DOHH2 (cell line): ENCODE measurements around the gene DHRS9.

ENCODE experiments used
- H3F3A ChIP-seq: fragments of 200-600 bp; sonication (generic), shearing (Covaris generic); 2 replicates; pipeline ENCODE4 v1.6.0; 2016; ENCODE audit warnings: antibody characterized with exemption, mild to moderate bottlenecking; ENCODE audit not compliant: control insufficient read depth, insufficient read depth
- H3K27ac ChIP-seq: fragments of 200-600 bp; sonication (generic); 2 replicates; pipeline ENCODE4 v1.5.1; 2014; ENCODE audit warnings: low read depth, mild to moderate bottlenecking, low read length, moderate library complexity
- H3K27me3 ChIP-seq: fragments of 200-600 bp; sonication (generic); 2 replicates; pipeline ENCODE4 v1.6.1; 2014; ENCODE audit warnings: mild to moderate bottlenecking, low read length, mixed read lengths; ENCODE audit not compliant: control insufficient read depth
- H3K36me3 ChIP-seq: fragments of 200-600 bp; sonication (generic); 2 replicates; pipeline ENCODE4 v1.6.1; 2014; ENCODE audit warnings: mild to moderate bottlenecking, low read length, moderate library complexity, mixed read lengths; ENCODE audit not compliant: control insufficient read depth
- H3K4me1 ChIP-seq: fragments of 200-600 bp; sonication (generic); 2 replicates; pipeline ENCODE4 v1.6.1; 2014; ENCODE audit warnings: mild to moderate bottlenecking, low read length, mixed read lengths; ENCODE audit not compliant: control insufficient read depth
- H3K4me2 ChIP-seq: fragments of 200-600 bp; sonication (generic); 2 replicates; pipeline ENCODE4 v1.6.0; 2014; ENCODE audit warnings: mild to moderate bottlenecking, low read length, moderate library complexity
- H3K4me3 ChIP-seq: fragments of 200-600 bp; sonication (generic); 2 replicates; pipeline ENCODE4 v1.5.1; 2014; ENCODE audit warnings: mild to moderate bottlenecking, low read length, mixed read lengths
- H3K79me2 ChIP-seq: fragments of 200-600 bp; sonication (generic); 2 replicates; pipeline ENCODE4 v1.6.1; 2014; ENCODE audit warnings: mild to moderate bottlenecking, low read length, mixed read lengths; ENCODE audit not compliant: control insufficient read depth
- H3K9me2 ChIP-seq: fragments of 200-600 bp; sonication (generic); replicated peaks from 2 replicates; pipeline ENCODE4 v1.6.1; 2014; ENCODE audit warnings: mild to moderate bottlenecking, low read length, mixed read lengths; ENCODE audit not compliant: control insufficient read depth
- H3K9me3 ChIP-seq: fragments of 200-600 bp; sonication (generic); 2 replicates; pipeline ENCODE4 v1.6.1; 2014; ENCODE audit warnings: antibody characterized with exemption, low read length, mixed read lengths; ENCODE audit not compliant: control insufficient read depth, insufficient read depth
- H4K20me1 ChIP-seq: fragments of 200-600 bp; sonication (generic); 2 replicates; pipeline ENCODE4 v1.6.0; 2014; ENCODE audit warnings: low read depth, mild to moderate bottlenecking, antibody characterized with exemption, low read length, moderate library complexity; ENCODE audit not compliant: control insufficient read depth, insufficient read depth
- CTCF ChIP-seq: fragments of 200-600 bp; sonication (generic); IDR thresholded peaks from one replicate; pipeline ENCODE4 v1.5.1; 2014; ENCODE audit warnings: antibody characterized with exemption, mild to moderate bottlenecking, low read depth, low read length; ENCODE audit not compliant: poor library complexity, severe bottlenecking
- EZH2phosphoT487 ChIP-seq: fragments of 200-600 bp; sonication (generic); IDR thresholded peaks from 2 replicates; pipeline ENCODE4 v1.6.1; 2017; ENCODE audit warnings: borderline replicate concordance, mild to moderate bottlenecking, antibody characterized with exemption, low read length, moderate library complexity, mixed read lengths

The DHRS9 gene

GRCh38 chr2:169069341-169069740, at the start of gene DHRS9:
TSS of gene DHRS9 (plus strand) at chr2:169069563. CDS start at chr2:169081582, 12,019 bp downstream.
- Histone ChIP-seq H3K9me3 (no peaks in the 10 kb centered on the region), H4K20me1 (no peaks in the 10 kb centered on the region), H3K4me1 (peaks cover 25% of the 10 kb centered on the region), H3K79me2 (no peaks in the 10 kb centered on the region), H3K36me3 (no peaks in the 10 kb centered on the region), H3K4me2 (no peak within 1 kb of the TSS), H3K27ac (no peak within 1 kb of the TSS), H3K27me3 (peaks cover 11% of the 10 kb centered on the region; the same call in 1 of the 2 replicates), H3K9me2 (no peaks in the 10 kb centered on the region), H3K4me3 (no peak within 1 kb of the TSS), H3F3A (peaks cover 11% of the 10 kb centered on the region)
- TF ChIP-seq CTCF (no peak), EZH2phosphoT487 (no peak)

DNA sequence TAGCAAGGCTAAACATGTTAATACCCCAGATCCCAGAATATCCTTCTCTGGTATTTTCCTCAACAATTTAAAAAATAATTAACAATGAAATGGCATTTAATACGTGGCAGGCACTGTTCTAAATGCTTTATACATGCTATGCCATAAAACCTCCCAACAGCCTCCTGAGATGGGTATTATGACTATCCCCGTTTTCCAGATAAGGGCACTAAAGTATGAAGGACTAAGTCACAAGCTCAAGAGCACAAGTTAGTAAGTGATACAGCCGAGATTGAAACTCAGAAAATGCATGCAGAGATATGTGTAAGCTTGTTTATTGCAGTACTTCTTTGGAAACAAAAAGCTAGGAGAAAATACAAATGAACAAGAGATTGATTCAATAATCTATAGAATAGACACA, 46.2 kb upstream of the DHRS9 start:
- no peak for TF ChIP-seq CTCF
- no peak for TF ChIP-seq EZH2phosphoT487

DNA sequence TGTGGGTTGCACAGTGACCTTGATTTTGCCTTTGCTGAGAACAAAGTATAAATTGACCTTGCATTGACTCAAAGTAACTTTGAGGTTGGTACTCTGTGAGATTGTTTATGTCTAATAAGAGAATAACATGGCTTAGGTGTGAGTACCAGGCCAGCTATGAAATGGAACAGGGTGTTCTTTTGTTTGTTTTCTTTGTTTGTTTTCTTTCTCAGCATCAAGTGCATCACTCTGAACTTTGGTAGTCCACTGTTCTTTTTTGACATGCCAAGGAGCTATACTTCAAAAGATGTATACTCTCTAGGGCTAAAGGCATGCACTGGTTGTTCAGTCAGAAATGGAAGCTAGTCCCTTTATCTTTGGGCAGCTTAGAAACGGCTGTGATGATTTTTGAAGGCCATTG, 43.3 kb upstream of the DHRS9 start:
- H4K20me1 ChIP-seq = no peaks in the 10 kb centered on the region
- H3K36me3 ChIP-seq = no peaks in the 10 kb centered on the region
- H3F3A ChIP-seq = no peaks in the 10 kb centered on the region
- H3K27ac ChIP-seq = no peak overlapping the region
- no peaks in the 10 kb centered on the region for H3K9me2 ChIP-seq
- H3K4me3 ChIP-seq = no peak overlapping the region
- H3K79me2 ChIP-seq = no peaks in the 10 kb centered on the region
- H3K4me1 ChIP-seq = no peaks in the 10 kb centered on the region
- H3K9me3 ChIP-seq = no peaks in the 10 kb centered on the region
- H3K4me2 ChIP-seq = no peak overlapping the region
- TF ChIP-seq CTCF (no peak), EZH2phosphoT487 (no peak)
- no peaks in the 10 kb centered on the region for H3K27me3 ChIP-seq

More for the DNA sequence above, 46.2 kb upstream of the DHRS9 start:
- no peak overlapping the region for H3K4me3 ChIP-seq
- H3K4me2 ChIP-seq = no peak overlapping the region
- no peaks in the 10 kb centered on the region for H3F3A ChIP-seq
- no peaks in the 10 kb centered on the region for H3K79me2 ChIP-seq
- no peaks in the 10 kb centered on the region for H3K9me3 ChIP-seq
- no peaks in the 10 kb centered on the region for H3K27me3 ChIP-seq
- H4K20me1 ChIP-seq = no peaks in the 10 kb centered on the region
- H3K36me3 ChIP-seq = no peaks in the 10 kb centered on the region
- no peaks in the 10 kb centered on the region for H3K4me1 ChIP-seq
- H3K27ac ChIP-seq = no peak overlapping the region
- H3K9me2 ChIP-seq = no peaks in the 10 kb centered on the region
